WERI-Rb-1 (cell line): ENCODE results near the gene ZNF79.
A peak's percentile ranks its signal among the peaks of the same experiment; 100 is the strongest.

Experiments
- DNase-seq: peaks from one replicate; pipeline ENCODE4 v3.0.0-alpha.2; 2020
- H3K27ac ChIP-seq: fragments of 250-450 bp; sonication (Bioruptor Pico); 2 replicates; pipeline ENCODE4 v1.5.1; 2020; ENCODE audit warnings: mild to moderate bottlenecking, moderate library complexity
- H3K27me3 ChIP-seq: fragments of 250-450 bp; sonication (Bioruptor Pico); 2 replicates; pipeline ENCODE4 v1.5.1; 2021; ENCODE audit warnings: mild to moderate bottlenecking, low read depth, moderate library complexity; ENCODE audit not compliant: insufficient read depth, severe bottlenecking
- H3K36me3 ChIP-seq: fragments of 250-450 bp; sonication (Bioruptor Pico); 2 replicates; pipeline ENCODE4 v1.5.1; 2020; ENCODE audit warnings: mild to moderate bottlenecking, moderate library complexity
- H3K4me3 ChIP-seq: 2 replicates; pipeline ENCODE4 v1.5.1; 2011; ENCODE audit warnings: low read depth, mild to moderate bottlenecking, control low read depth, low read length
- H3K9me3 ChIP-seq: fragments of 250-450 bp; sonication (Bioruptor Pico); 2 replicates; pipeline ENCODE4 v1.5.1; 2021; ENCODE audit warnings: mild to moderate bottlenecking, moderate library complexity; ENCODE audit not compliant: severe bottlenecking
- CTCF ChIP-seq: IDR thresholded peaks from 2 replicates; pipeline ENCODE4 v1.5.1; 2011; ENCODE audit warnings: low read depth, mild to moderate bottlenecking, control low read depth, inconsistent platforms, low read length

The ZNF79 gene

GRCh38 chr9:127417131-127418036 is 6.8 kb upstream of the ZNF79 start:
- Histone ChIP-seq H3K27me3 (no peaks in the 10 kb centered on the region), H3K9me3 (no peaks in the 10 kb centered on the region), H3K27ac (peak overlapping the region; percentile 6; the same call in 1 of the 2 replicates), H3K36me3 (peaks cover 14% of the 10 kb centered on the region), H3K4me3 (no peak overlapping the region)
- no peak for DNase-seq
- no peak for TF ChIP-seq CTCF

GRCh38 chr9:127418037-127418471 is 6.1 kb upstream of the ZNF79 start:
- Histone ChIP-seq H3K27me3 (no peaks in the 10 kb centered on the region), H3K4me3 (no peak overlapping the region), H3K9me3 (no peaks in the 10 kb centered on the region), H3K36me3 (peaks cover 8% of the 10 kb centered on the region), H3K27ac (peak overlapping the region; percentile 23)
- peak; percentile 89 for DNase-seq
- peak; percentile 88 for TF ChIP-seq CTCF

- Histone ChIP-seq H3K27ac (no peak overlapping the region; the same call in 1 of the 2 replicates), H3K36me3 (peaks cover 5% of the 10 kb centered on the region), H3K9me3 (no peaks in the 10 kb centered on the region), H3K27me3 (no peaks in the 10 kb centered on the region), H3K4me3 (no peak overlapping the region)
- no peak for DNase-seq
- TF ChIP-seq CTCF, result no peak
Observed at GRCh38 chr9:127419348-127419747, 4.8 kb upstream of the ZNF79 start.

GRCh38 chr9:127421057-127421456 is 3.1 kb upstream of the ZNF79 start:
- H3K27ac ChIP-seq, result no peak overlapping the region
- no peak overlapping the region for H3K4me3 ChIP-seq
- no peaks in the 10 kb centered on the region for H3K9me3 ChIP-seq
- no peaks in the 10 kb centered on the region for H3K27me3 ChIP-seq
- peaks cover 14% of the 10 kb centered on the region for H3K36me3 ChIP-seq
- DNase-seq, result no peak
- no peak for TF ChIP-seq CTCF

- DNase-seq, result no peak
- Histone ChIP-seq H3K27ac (peak overlapping the region; percentile 99), H3K36me3 (peaks cover 26% of the 10 kb centered on the region), H3K27me3 (no peaks in the 10 kb centered on the region), H3K4me3 (peak overlapping the region; percentile 97), H3K9me3 (no peaks in the 10 kb centered on the region)
- no peak for TF ChIP-seq CTCF
Observed at GRCh38 chr9:127422133-127422782, 1.9 kb upstream of the ZNF79 start.
